HG03066 (cell line): ENCODE results near the gene EHMT2.
A peak's percentile ranks its signal among the peaks of the same experiment; 100 is the strongest.
"Not testable (repeated sequence)": the region's sequence is repeated elsewhere in the genome, so short reads cannot be mapped to it uniquely, and the experiment has no call there.

ENCODE experiments used
- ATAC-seq: cut with Tn5 transposase; IDR thresholded peaks from one replicate; pipeline ENCODE4 v1.9.1; 2021; ENCODE audit warnings: low read depth; ENCODE audit not compliant: unreplicated experiment

The EHMT2 gene

DNA sequence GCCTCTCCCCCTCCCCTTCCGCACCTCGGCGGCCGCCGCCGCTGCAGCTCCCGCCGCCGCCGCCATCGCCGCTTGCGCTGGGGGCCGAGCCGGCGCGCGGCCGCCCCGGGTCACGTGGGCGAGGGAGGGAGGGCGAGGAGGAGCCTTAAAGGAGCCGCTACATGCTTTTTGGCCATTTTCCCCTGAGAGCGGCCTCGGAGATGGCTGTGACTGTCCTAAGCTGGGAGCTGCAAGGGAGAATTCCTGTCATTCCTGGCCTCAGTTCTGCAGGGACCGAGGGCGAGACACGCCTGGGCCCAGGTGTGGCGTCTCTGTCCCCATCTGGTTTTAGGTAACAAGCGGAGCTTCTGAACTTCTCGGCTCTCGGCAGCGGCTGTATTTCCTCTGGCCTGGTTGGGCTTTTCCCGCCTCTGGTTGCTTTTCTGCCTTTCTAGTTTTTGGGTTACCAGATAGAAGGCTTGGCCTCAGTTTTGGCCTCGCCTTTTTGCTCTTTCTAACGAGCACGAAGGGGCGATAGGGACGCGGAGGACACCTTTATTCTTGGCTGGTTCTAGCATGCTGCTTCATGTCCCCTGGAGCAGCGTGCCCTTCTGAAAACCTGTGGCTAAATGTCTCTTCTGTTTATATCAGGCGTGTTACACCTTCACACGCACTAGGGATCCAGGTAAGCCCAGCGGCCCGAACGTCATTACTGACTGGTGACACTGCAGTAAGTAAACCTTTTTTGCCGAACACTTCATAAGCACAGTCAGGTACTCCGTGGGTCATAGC is at the start of gene EHMT2:
Gene EHMT2, minus strand, starts transcription at position 87 of the 771 bp plus-strand sequence. Its CDS starts 21 bp downstream, at position 66.
- peak; percentile 47 for ATAC-seq

DNA sequence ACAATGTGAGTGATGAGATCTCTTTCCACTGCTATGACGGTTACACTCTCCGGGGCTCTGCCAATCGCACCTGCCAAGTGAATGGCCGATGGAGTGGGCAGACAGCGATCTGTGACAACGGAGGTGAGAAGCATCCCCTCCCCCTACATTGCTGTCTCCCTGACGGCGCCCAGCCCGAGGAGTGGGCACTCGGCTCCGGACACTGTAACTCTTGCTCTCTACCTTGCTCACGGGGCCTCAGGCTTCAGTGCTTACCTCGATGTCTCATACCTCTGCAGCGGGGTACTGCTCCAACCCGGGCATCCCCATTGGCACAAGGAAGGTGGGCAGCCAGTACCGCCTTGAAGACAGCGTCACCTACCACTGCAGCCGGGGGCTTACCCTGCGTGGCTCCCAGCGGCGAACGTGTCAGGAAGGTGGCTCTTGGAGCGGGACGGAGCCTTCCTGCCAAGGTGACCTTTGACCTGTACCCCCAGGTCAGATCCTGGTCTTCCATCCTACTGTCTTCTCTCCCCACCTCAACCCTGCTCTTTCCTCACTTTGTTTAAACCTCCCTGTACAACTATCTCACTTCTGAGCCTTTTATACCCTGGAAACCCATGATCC is 49.7 kb upstream of the EHMT2 start:
- ATAC-seq = no peak

- ATAC-seq = no peak
Observed at GRCh38 chr6:31946370-31946885, 48.9 kb upstream of the EHMT2 start.

DNA sequence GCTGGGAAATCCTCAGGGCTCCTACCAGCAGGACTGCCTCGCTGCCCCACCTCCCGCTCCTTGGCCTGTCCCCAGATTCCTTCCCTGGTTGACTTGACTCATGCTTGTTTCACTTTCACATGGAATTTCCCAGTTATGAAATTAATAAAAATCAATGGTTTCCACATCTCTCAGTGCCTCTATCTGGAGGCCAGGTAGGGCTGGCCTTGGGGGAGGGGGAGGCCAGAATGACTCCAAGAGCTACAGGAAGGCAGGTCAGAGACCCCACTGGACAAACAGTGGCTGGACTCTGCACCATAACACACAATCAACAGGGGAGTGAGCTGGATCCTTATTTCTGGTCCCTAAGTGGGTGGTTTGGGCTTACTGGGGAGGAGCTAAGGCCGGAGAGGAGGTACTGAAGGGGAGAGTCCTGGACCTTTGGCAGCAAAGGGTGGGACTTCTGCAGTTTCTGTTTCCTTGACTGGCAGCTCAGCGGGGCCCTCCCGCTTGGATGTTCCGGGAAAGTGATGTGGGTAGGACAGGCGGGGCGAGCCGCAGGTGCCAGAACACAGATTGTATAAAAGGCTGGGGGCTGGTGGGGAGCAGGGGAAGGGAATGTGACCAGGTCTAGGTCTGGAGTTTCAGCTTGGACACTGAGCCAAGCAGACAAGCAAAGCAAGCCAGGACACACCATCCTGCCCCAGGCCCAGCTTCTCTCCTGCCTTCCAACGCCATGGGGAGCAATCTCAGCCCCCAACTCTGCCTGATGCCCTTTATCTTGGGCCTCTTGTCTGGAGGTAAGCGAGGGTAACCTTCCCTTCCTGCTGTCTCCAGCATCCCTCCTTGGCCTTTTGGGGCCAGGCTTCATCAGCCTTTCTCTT is 48.2 kb upstream of the EHMT2 start, which contains the start of gene CFB:
Gene CFB, plus strand, starts transcription at position 589 of the 863 bp plus-strand sequence. Its CDS starts 127 bp downstream, at position 716.
- no peak for ATAC-seq

DNA sequence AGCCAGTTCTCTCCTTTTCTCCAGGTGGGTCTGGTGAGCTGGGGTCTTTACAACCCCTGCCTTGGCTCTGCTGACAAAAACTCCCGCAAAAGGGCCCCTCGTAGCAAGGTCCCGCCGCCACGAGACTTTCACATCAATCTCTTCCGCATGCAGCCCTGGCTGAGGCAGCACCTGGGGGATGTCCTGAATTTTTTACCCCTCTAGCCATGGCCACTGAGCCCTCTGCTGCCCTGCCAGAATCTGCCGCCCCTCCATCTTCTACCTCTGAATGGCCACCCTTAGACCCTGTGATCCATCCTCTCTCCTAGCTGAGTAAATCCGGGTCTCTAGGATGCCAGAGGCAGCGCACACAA is 47.6 kb upstream of the EHMT2 start:
- no peak for ATAC-seq

- no peak for ATAC-seq
Observed at GRCh38 chr6:31943742-31944141, 46.2 kb upstream of the EHMT2 start.

DNA sequence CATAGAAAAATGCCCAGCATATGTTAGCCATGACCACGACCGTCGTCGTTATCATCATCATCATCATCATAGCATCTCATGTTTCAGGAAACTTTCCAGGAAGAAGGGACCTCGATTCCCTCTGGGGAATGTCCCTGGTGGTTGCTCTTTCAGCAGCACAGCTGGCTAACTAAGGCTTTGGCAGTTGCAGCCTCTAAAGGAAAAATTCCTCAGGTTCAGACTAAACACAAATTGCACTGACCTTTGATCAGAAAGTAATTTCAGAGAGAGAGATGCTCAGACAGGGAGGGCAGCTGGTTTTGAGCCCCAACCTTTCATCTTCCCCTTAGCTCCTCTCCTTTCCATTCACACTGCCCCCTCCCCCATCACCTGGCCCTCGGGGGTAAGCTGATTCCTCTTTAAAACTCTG is 42.8 kb upstream of the EHMT2 start:
- ATAC-seq = no peak

DNA sequence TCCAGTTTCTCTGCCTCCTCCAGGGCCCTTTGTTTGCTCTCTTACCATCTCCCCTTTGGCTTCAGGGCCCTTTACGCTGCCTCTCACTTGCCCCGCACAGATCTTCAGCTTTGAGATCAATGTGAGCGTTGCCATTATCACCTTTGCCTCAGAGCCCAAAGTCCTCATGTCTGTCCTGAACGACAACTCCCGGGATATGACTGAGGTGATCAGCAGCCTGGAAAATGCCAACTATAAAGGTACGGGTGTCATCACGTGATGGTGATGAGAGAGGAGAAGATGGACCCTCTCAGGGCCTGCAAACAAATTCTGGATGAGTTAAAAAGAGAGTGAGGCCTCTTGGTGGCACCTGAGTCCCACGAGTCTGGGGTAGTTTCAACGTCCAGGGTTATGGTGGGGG is 38.3 kb upstream of the EHMT2 start:
- ATAC-seq = no peak

DNA sequence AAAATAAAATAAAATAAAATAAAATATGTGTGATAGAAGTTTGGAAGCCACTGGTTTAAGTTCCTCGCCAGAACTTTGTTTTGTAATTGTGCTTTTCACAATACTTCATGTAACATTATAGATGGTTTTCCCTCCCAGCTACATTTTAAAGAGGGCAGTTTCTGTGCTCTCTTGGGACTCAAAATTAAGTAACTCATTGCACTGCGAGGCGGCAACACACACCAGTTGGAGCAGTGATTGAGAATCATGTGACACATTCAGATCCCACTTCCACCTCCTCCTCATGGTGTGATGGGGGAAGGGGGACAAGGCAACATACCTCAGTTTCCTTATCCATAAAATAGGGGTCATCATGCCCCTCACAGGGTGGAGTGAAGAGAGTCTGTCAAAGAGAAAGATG is 37.5 kb upstream of the EHMT2 start:
- ATAC-seq = no peak

DNA sequence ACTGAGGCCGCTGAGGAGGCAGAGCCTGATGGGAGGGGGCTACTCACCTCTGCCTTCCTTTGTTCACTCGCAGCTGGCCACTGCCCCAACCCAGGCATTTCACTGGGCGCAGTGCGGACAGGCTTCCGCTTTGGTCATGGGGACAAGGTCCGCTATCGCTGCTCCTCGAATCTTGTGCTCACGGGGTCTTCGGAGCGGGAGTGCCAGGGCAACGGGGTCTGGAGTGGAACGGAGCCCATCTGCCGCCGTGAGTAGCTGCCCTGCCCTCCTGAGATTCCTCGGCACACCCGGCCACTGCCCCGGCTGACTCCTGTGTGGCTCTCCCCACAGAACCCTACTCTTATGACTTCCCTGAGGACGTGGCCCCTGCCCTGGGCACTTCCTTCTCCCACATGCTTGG is 36.0 kb upstream of the EHMT2 start:
- ATAC-seq = no peak

DNA sequence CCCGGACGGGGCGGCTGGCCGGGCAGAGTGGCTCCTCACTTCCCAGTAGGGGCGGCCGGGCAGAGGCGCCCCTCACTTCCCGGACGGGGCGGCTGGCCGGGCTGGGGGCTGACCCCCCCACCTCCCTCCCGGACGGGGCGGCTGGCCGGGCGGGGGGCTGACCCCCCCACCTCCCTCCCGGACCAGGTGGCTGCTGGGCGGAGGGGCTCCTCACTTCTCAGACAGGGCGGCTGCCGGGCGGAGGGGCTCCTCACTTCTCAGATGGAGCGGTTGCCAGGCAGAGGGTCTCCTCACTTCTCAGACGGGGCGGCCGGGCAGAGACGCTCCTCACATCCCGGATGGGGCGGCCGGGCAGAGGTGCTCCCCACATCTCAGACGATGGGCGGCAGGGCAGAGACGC is 34.6 kb upstream of the EHMT2 start:
- not testable (repeated sequence) for ATAC-seq

DNA sequence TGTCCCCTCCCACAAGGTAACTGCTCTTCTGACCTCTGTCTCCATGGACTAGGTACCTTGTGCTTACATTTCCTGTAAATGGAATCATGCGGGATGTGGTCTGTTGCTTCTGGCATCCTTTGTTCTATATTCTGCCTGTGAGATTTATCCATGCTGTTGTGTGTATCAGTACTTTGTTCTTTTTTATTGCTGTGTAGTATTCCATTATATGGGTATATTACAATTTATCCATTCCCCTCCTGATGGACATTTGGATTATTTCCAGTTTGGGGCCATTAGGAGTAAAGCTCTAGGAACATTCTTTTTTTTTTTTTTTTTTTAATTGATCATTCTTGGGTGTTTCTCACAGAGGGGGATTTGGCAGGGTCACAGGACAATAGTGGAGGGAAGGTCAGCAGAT is 33.5 kb upstream of the EHMT2 start:
- ATAC-seq = no peak

DNA sequence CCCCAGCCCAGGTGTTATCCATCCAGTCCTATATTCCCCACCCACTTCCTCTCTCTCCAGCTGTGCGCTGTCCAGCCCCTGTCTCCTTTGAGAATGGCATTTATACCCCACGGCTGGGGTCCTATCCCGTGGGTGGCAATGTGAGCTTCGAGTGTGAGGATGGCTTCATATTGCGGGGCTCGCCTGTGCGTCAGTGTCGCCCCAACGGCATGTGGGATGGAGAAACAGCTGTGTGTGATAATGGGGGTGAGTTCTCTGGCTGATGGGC is 31.1 kb upstream of the EHMT2 start:
- no peak for ATAC-seq

GRCh38 chr6:31927863-31928671 is 30.6 kb upstream of the EHMT2 start:
- no peak for ATAC-seq

DNA sequence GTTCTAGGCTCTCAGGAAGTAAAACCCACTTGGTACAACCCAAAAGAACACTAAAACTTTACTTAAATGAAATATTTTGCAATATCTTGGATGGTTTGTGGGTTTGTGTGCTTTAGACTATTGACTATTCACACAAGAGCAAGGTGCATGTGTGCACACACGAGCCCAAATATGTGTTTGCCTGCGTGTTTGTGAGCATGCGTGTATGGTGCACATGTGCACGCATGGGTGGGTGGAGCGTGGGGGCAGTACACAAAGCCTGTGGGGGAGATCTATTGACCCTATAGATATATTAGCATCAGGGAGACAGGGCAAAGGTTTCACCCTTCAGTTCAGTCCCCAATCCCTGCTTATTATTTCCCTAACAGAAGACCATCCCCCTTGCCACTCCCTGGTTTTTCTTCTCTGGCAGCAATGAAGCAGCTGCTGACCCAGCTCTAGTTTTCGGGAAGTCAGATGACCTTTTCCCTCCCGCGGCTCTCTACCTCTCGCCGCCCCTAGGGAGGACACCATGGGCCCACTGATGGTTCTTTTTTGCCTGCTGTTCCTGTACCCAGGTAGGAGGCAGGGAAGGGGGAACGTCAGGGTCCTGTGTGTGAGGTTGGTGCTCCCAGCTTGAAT is 29.9 kb upstream of the EHMT2 start, which contains the start of gene C2:
Gene C2, plus strand, starts transcription at position 476 of the 621 bp plus-strand sequence. Its CDS starts 36 bp downstream, at position 512.
- no peak for ATAC-seq

DNA sequence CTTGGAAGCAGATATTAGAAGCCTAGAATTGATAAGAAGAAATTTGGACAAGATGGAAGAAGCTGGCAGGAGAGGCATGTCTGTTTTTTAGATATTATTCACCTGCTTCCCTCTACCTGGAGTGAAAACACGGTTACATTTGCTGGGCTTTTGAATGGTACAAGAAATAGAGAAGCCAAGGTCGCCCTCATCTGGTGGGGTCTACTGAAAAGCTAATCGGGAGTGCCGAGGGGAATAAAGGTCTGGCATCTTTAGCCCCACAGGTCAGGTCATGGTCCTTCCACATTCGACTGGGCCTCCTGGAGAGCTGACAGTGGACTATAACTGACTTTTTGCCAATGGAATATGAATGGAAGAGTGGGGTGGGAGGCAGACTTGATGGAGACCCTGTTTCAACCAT is 25.4 kb upstream of the EHMT2 start:
- ATAC-seq = no peak

GRCh38 chr6:31920811-31921210 is 23.3 kb upstream of the EHMT2 start:
- no peak for ATAC-seq

DNA sequence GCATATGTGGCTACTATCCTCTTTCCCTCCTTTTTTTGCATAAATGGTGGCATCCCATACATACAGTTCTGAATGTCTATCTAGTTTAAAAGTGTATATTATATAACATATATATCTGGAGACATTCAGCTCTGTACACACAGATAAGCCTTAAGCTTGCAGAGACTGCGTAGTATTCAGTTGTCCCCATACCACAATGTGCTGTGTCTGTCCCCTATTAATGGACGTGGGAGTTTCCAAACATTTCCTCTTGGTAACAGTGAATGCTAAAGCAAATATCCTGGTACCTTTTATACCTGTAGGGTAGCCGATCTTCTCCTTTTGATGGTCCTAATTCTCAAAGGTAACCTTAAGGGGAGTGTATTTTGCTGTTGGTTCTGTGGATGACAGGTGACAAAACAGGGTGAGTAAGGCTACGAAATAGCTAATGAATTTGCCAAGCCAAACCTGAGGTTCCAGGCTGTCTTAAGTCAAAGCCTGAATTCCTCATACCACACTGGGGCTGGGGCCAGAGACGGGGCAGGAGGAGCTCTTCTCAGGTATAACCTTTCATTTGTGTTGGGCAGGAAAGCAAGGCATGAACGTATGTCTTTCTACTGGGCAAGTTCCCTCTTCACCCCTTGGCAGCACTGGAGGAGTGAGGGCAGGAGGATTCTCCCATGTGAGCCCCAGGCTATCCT is 22.3 kb upstream of the EHMT2 start:
- ATAC-seq = no peak

- no peak for ATAC-seq
Observed at GRCh38 chr6:31918069-31918720, 20.7 kb upstream of the EHMT2 start.
